ENCODE results near the gene ARID5B.

DNA sequence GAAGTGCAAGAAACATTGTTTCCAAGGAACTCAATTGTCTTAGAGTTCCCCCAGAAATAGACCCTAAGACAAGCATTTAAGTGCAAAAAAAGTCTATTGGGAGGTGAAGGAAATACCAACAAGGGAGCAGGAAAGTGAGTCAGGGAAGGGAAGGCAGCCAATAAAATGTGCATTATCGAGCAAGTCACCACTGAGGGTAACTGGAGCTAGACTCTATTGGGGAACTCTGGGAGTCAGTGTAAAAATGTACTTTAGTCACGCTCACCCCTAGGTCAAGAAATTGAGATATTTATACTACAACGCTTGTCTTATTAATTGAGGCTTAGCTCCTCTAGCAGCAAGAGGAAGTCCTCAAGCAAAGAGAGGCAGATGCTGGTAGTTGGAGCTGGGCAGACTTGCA, 229.4 kb downstream of the ARID5B start:
- no peak for TF ChIP-seq ZNF274 (IDR thresholded peaks at IDR 0.05; ENCODE audit: low read depth, low read length)
- TF ChIP-seq YY1 (IDR thresholded peaks at IDR 0.05; ENCODE audit: insufficient read depth, insufficient read length), result no peak

Data from NT2/D1 (cell line).